ENCODE results near the gene SFN. TPM values are rescaled to one million over a fixed set of nuclear protein-coding genes. Genes with fewer than 3 reads are reported as not detected.

The SFN gene
- total RNA-seq: 0.47 and 1.8 TPM in 2 replicates

DNA sequence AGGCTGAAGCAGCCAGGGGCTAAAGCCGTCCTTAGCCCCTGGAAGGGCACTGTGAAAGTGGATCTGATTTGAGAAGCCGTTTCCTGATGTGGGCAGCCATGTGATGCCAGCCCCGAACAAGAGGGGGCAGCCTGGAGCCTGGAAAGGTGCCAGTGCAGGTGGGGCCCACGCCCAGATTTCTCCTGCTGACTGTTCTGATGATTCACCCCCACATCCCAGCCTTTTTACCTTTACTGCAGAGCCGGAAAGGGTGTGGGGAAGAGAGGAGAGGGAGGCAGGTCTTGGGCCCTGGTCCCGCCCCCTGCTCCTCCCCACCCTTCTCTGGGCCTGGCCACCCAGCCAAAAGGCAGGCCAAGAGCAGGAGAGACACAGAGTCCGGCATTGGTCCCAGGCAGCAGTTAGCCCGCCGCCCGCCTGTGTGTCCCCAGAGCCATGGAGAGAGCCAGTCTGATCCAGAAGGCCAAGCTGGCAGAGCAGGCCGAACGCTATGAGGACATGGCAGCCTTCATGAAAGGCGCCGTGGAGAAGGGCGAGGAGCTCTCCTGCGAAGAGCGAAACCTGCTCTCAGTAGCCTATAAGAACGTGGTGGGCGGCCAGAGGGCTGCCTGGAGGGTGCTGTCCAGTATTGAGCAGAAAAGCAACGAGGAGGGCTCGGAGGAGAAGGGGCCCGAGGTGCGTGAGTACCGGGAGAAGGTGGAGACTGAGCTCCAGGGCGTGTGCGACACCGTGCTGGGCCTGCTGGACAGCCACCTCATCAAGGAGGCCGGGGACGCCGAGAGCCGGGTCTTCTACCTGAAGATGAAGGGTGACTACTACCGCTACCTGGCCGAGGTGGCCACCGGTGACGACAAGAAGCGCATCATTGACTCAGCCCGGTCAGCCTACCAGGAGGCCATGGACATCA is at the start of gene SFN:
Gene SFN, plus strand, starts transcription at position 369 of the 904 bp plus-strand sequence. Its CDS starts 64 bp downstream, at position 433.

GRCh38 chr1:26826261-26827105 is 36.5 kb upstream of the SFN start, which contains the start of gene ZDHHC18:
TSS of gene ZDHHC18 (plus strand) at chr1:26826688. CDS start at chr1:26826805, 117 bp downstream.

GRCh38 chr1:26889551-26890466 is 26.9 kb downstream of the SFN start, which contains the start of gene GPN2:
TSS of gene GPN2 (minus strand) at chr1:26890283. CDS start at chr1:26890096, 187 bp downstream.

DNA sequence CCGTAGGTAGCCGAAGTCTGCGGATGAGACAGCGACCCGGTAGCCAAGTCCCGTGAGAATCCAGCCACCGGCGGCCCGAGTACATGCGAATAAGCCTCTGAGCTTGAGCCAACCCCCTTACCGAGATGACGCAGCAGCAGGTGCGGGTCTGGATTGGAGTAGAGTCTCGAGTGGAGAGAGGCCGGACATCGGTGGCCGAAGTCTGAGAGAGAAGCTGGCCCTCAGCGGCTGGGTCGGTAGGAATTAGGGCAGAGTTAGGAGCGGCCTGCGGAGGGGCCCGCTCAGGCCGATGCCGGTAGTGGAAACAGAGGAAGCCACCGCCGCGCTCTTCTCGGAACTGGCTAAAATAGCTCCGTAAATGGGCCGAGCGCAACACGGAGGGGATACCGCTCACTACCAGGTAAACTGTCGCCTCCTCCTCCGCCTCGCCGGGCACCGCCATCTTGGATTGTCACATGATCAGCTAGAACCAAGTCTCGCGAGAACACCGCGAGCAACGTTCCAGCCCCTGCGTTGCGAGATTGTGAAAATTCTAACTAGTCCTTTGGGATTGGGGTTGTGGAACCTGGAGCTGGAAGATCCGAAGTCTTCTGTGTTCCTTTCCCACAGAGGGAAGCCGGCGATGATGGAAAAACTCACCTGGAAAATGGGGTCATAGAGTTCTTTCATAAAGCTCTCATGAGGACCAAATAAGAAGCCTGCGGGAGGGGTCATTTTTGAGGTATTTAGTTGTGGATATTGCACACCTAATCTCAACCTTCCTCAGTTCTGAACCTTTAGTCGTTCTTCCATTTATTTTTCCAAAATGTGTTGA is 37.3 kb downstream of the SFN start, which contains the start of gene GPATCH3:
Gene GPATCH3, minus strand, starts transcription at position 467 of the 814 bp plus-strand sequence. Its CDS starts 25 bp downstream, at position 442.

Other genes starting within 250 kb of the SFN start
- 8.7 and 11.9 TPM in 2 replicates for gene ARID1A, start 167.1 kb upstream of the SFN start, total RNA-seq
- gene PIGV, start 75.2 kb upstream of the SFN start, total RNA-seq: 12.2 and 14.7 TPM in 2 replicates
- gene ZDHHC18, start 36.5 kb upstream of the SFN start, total RNA-seq: 2.8 and 5.1 TPM in 2 replicates
- gene GPN2, start 27.1 kb downstream of the SFN start, total RNA-seq: 9.8 and 10.8 TPM in 2 replicates
- 10.6 and 14.1 TPM in 2 replicates for gene GPATCH3, start 37.3 kb downstream of the SFN start, total RNA-seq
- gene NR0B2, start 50.8 kb downstream of the SFN start, total RNA-seq: not detected in 2 replicates
- 24.2 and 24.6 TPM in 2 replicates for gene NUDC, start 58.6 kb downstream of the SFN start, total RNA-seq
- under 0.01 and 0.09 TPM in 2 replicates for gene KDF1, start 97.3 kb downstream of the SFN start, total RNA-seq
- 3.9 and 38.0 TPM in 2 replicates for gene TRNP1, start 130.5 kb downstream of the SFN start, total RNA-seq
- gene TENT5B, start 149.7 kb downstream of the SFN start, total RNA-seq: 0.77 and 1.7 TPM in 2 replicates